Left lung (tissue), 10 donors: ENCODE data around the gene B4GALNT2. TPM values are rescaled to one million over a fixed set of nuclear protein-coding genes. Genes with fewer than 3 reads are reported as not detected.
"Not testable (repeated sequence)": the region's sequence is repeated elsewhere in the genome, so short reads cannot be mapped to it uniquely, and the experiment has no call there.

Experiments
- ATAC-seq: fragments of 200-7000 bp; cut with Tn5 transposase; one replicate; pipeline ENCODE4 v1.9.1; 2020; ENCODE audit warnings: moderate library complexity
- DNase-seq, 4 donors: peaks; one replicate each; pipeline ENCODE4 v3.0.0-alpha.2; 2013 to 2020
- H3K27ac ChIP-seq, 2 donors: fragments of 200-600 bp; sonication (generic) in 1 of 2; one replicate each; pipeline versions ENCODE4 v1.5.0 to v1.8.0; 2020 to 2021
- H3K27me3 ChIP-seq, 2 donors: fragments of 200-600 bp; sonication (generic) in 1 of 2; one replicate each; pipeline versions ENCODE4 v1.5.0 to v1.8.0; 2020 to 2021
- H3K36me3 ChIP-seq, 2 donors: fragments of 200-600 bp; sonication (generic) in 1 of 2; one replicate each; pipeline versions ENCODE4 v1.5.0 to v1.8.0; 2020 to 2021
- H3K4me1 ChIP-seq, 2 donors: fragments of 200-600 bp; one replicate each; pipeline ENCODE4 v1.8.0; 2021
- H3K4me3 ChIP-seq, 2 donors: fragments of 200-600 bp; sonication (generic) in 1 of 2; one replicate each; pipeline versions ENCODE4 v1.5.0 to v1.8.0; 2020 to 2021; ENCODE audit warnings: mild to moderate bottlenecking in 1 of 2
- H3K9me3 ChIP-seq, 2 donors: fragments of 200-600 bp; sonication (generic) in 1 of 2; one replicate each; pipeline versions ENCODE4 v1.5.0 to v1.8.0; 2020 to 2021
- CTCF ChIP-seq, 2 donors: fragments of 200-600 bp; sonication (generic) in 1 of 2; IDR thresholded peaks; one replicate each; pipeline versions ENCODE4 v1.5.0 to v1.8.0; 2021; ENCODE audit warnings: antibody characterized with exemption in 2 of 2
- intact Hi-C, 2 donors: fragments of 100-400 bp; cut with DNase I; formaldehyde crosslinking; loops; one replicate each; pipeline versions ENCODE4 v1.11.2 to v1.14.2; 2022
- polyA plus RNA-seq, 6 donors: library from polyadenylated mRNA; unstranded; fragments of 120-200 nt; gene quantifications; one replicate each; pipeline ENCODE4 v1.2.1, GENCODE V29; 2013; ENCODE audit not compliant: insufficient read length in 6 of 6
- total RNA-seq, 2 donors: library from RNA; stranded (reverse); fragmentation: NEBNext Ultra II Directional; extraction: Animal tissue kit (Norgen Biotek cat#: 25700); gene quantifications; one replicate each; pipeline ENCODE4 v1.2.1, GENCODE V29; 2021
- donor health status: DM: no; HTN: yes; CAD: no.
- donor health status: DM: no; HTN: no; CAD: no.

Gene B4GALNT2
- total and polyA plus RNA-seq, 8 donors = 0.16 to 0.87 (median 0.58) TPM

- Histone ChIP-seq H3K27me3 (peaks cover 0 to 7% of the 10 kb centered on the region in 2 donors), H3K4me1 (no peaks in the 10 kb centered on the region), H3K9me3 (no peaks in the 10 kb centered on the region), H3K36me3 (no peaks in the 10 kb centered on the region), H3K4me3 (no peak overlapping the region), H3K27ac (no peak overlapping the region)
- intact Hi-C loops = no loop called here
- DNase-seq (no peak), ATAC-seq (no peak)
- no peak for TF ChIP-seq CTCF (IDR thresholded peaks at IDR 0.05)
These were observed 43.5 kb upstream of the B4GALNT2 start for GRCh38 chr17:49089094-49089493.

- intact Hi-C loops = no loop called here
- TF ChIP-seq CTCF (IDR thresholded peaks at IDR 0.05) = no peak
- H3K27me3 ChIP-seq = peaks cover 0 to 7% of the 10 kb centered on the region in 2 donors
- no peak overlapping the region for H3K4me3 ChIP-seq
- no peaks in the 10 kb centered on the region for H3K9me3 ChIP-seq
- H3K36me3 ChIP-seq = no peaks in the 10 kb centered on the region
- ATAC-seq (no peak), DNase-seq (peak in 1 of 4 donors; percentile 7)
- no peaks in the 10 kb centered on the region for H3K4me1 ChIP-seq
- no peak overlapping the region for H3K27ac ChIP-seq
These were observed 41.5 kb upstream of the B4GALNT2 start for GRCh38 chr17:49090878-49091594.

- H3K4me3 ChIP-seq = no peak overlapping the region
- TF ChIP-seq CTCF (IDR thresholded peaks at IDR 0.05) = no peak
- peaks cover 0 to 7% of the 10 kb centered on the region in 2 donors for H3K27me3 ChIP-seq
- H3K27ac ChIP-seq = no peak overlapping the region
- no peak for ATAC-seq
- DNase-seq = no peak
- intact Hi-C loops = no loop called here
- no peaks in the 10 kb centered on the region for H3K9me3 ChIP-seq
- no peaks in the 10 kb centered on the region for H3K4me1 ChIP-seq
- no peaks in the 10 kb centered on the region for H3K36me3 ChIP-seq
These were observed 39.4 kb upstream of the B4GALNT2 start for GRCh38 chr17:49093131-49093530.

- Histone ChIP-seq H3K27me3 (peaks cover 0 to 16% of the 10 kb centered on the region in 2 donors), H3K27ac (no peak overlapping the region), H3K4me3 (no peak overlapping the region), H3K9me3 (no peaks in the 10 kb centered on the region), H3K36me3 (no peaks in the 10 kb centered on the region), H3K4me1 (peaks cover 0 to 4% of the 10 kb centered on the region in 2 donors)
- no peak for ATAC-seq
- no peak for DNase-seq
- intact Hi-C loops = no loop called here
- TF ChIP-seq CTCF (IDR thresholded peaks at IDR 0.05) = no peak
These were observed 32.0 kb upstream of the B4GALNT2 start for GRCh38 chr17:49100601-49101000.

- TF ChIP-seq CTCF (IDR thresholded peaks at IDR 0.05) = no peak
- peaks cover 0 to 17% of the 10 kb centered on the region in 2 donors for H3K27me3 ChIP-seq
- DNase-seq = peak in 1 of 4 donors; percentile 60
- H3K9me3 ChIP-seq = no peaks in the 10 kb centered on the region
- no peak overlapping the region for H3K4me3 ChIP-seq
- H3K36me3 ChIP-seq = no peaks in the 10 kb centered on the region
- intact Hi-C loops = no loop called here
- H3K27ac ChIP-seq = no peak overlapping the region
- peaks cover 0 to 4% of the 10 kb centered on the region in 2 donors for H3K4me1 ChIP-seq
- peak; percentile 97 for ATAC-seq
These were observed 31.5 kb upstream of the B4GALNT2 start for GRCh38 chr17:49101054-49101534.

- ATAC-seq, H3K4me3 ChIP-seq, H3K27ac ChIP-seq, H3K9me3 ChIP-seq, H3K36me3 ChIP-seq, H3K4me1 ChIP-seq, DNase-seq, intact Hi-C loops: not testable (repeated sequence)
- H3K27me3 ChIP-seq = peaks cover 0 to 19% of the 10 kb centered on the region in 2 donors
These were observed 29.2 kb upstream of the B4GALNT2 start for GRCh38 chr17:49103360-49103759.
